CD4-positive, CD25-positive, alpha-beta regulatory T cell (primary cell): Measurements from ENCODE around the gene A1BG. TPM values are rescaled to one million over a fixed set of nuclear protein-coding genes. Genes with fewer than 3 reads are reported as not detected.
A peak's percentile ranks its signal among the peaks of the same experiment; 100 is the strongest.

Experiments
- ATAC-seq, 2 donors: fragments of 150-1000 bp; cut with Tn5 transposase; one replicate each; pipeline ENCODE4 v1.10.0; 2021; ENCODE audit warnings: low read depth in 2 of 2, moderate number of reproducible peaks in 2 of 2, moderate library complexity in 1 of 2
- DNase-seq, 3 donors: peaks; one replicate each; pipeline versions ENCODE4 v3.0.0 to v3.0.0-alpha.2; 2012 to 2022; ENCODE audit warnings: mixed read lengths in 1 of 3
- H3K27ac ChIP-seq: one replicate; pipeline ENCODE4 v1.7.0; 2013; ENCODE audit warnings: mild to moderate bottlenecking, low read length; ENCODE audit not compliant: insufficient read depth, poor library complexity, severe bottlenecking
- H3K27me3 ChIP-seq: one replicate; pipeline ENCODE4 v1.7.0; 2013; ENCODE audit warnings: low read length; ENCODE audit not compliant: control insufficient read depth, insufficient read depth
- H3K36me3 ChIP-seq: one replicate; pipeline ENCODE4 v1.7.0; 2013; ENCODE audit warnings: mild to moderate bottlenecking, low read length, moderate library complexity; ENCODE audit not compliant: control insufficient read depth, insufficient read depth
- H3K4me1 ChIP-seq: 2 replicates; pipeline ENCODE4 v1.7.0; 2013; ENCODE audit warnings: mild to moderate bottlenecking, low read length; ENCODE audit not compliant: insufficient read depth, control insufficient read depth, poor library complexity, severe bottlenecking
- H3K4me3 ChIP-seq: one replicate; pipeline ENCODE4 v1.7.0; 2013; ENCODE audit warnings: low read depth, mild to moderate bottlenecking, low read length, moderate library complexity
- H3K9me3 ChIP-seq, 2 experiments: 1 replicate in 1 of 2; 2 replicates in 1 of 2; pipeline ENCODE4 v1.7.0; 2013; ENCODE audit warnings: low read length in 2 of 2, mild to moderate bottlenecking in 1 of 2, moderate library complexity in 1 of 2; ENCODE audit not compliant: control insufficient read depth in 2 of 2
- H3K27ac Mint-ChIP-seq, 3 donors: one replicate each; pipeline ENCODE4 v1.8.0; 2020 to 2022; ENCODE audit warnings: mild to moderate bottlenecking in 3 of 3, mixed read lengths in 3 of 3, moderate library complexity in 2 of 3
- H3K27me3 Mint-ChIP-seq: one replicate; pipeline ENCODE4 v1.8.0; 2022; ENCODE audit warnings: mild to moderate bottlenecking, mixed read lengths
- H3K36me3 Mint-ChIP-seq: one replicate; pipeline ENCODE4 v1.8.0; 2020; ENCODE audit warnings: mixed read lengths
- H3K4me1 Mint-ChIP-seq, 4 donors: one replicate each; pipeline ENCODE4 v1.8.0; 2020 to 2022; ENCODE audit warnings: mixed read lengths in 4 of 4, mild to moderate bottlenecking in 1 of 4
- H3K4me3 Mint-ChIP-seq, 4 donors: one replicate each; pipeline ENCODE4 v1.8.0; 2020 to 2022; ENCODE audit warnings: mild to moderate bottlenecking in 4 of 4, mixed read lengths in 4 of 4, moderate library complexity in 3 of 4
- H3K9me3 Mint-ChIP-seq, 7 donors: one replicate each; pipeline ENCODE4 v1.8.0; 2020 to 2022; ENCODE audit warnings: mixed read lengths in 7 of 7, mild to moderate bottlenecking in 3 of 7, moderate library complexity in 2 of 7
- polyA plus RNA-seq, 4 donors: library from polyadenylated mRNA; unstranded; fragments of 300-500 nt; fragmentation: Illumina TruSeq; gene quantifications; one replicate each; pipeline ENCODE4 v1.2.3, GENCODE V29; 2021
- total RNA-seq: library from RNA; stranded (reverse); gene quantifications from one replicate; pipeline ENCODE4 v1.2.3, GENCODE V29; 2022

A1BG gene
- total and polyA plus RNA-seq, 5 donors from 2014 or later = 11.8 to 53.7 (median 33.4) TPM

- peak overlapping the region; percentile 89 to 96 (median 92) for H3K4me3 Mint-ChIP-seq
Observed at GRCh38 chr19:58346961-58347929, 6.0 kb downstream of the A1BG start.

GRCh38 chr19:58345558-58345957 is 7.7 kb downstream of the A1BG start:
- H3K36me3 ChIP-seq = no peaks in the 10 kb centered on the region
- H3K4me1 Mint-ChIP-seq = peaks cover 0 to 32% (median 22%) of the 10 kb centered on the region in 4 donors
- H3K36me3 Mint-ChIP-seq = peaks cover 22% of the 10 kb centered on the region
- H3K4me3 ChIP-seq = no peak overlapping the region
- H3K9me3 ChIP-seq = no peaks in the 10 kb centered on the region
- no peaks in the 10 kb centered on the region for H3K27me3 ChIP-seq
- H3K27ac Mint-ChIP-seq = peak overlapping the region in 2 of 3 donors; percentile 80 to 90
- H3K9me3 Mint-ChIP-seq = no peaks in the 10 kb centered on the region
- DNase-seq (no peak), ATAC-seq (no peak)
- no peak overlapping the region for H3K27ac ChIP-seq
- H3K4me1 ChIP-seq = peaks cover 20% of the 10 kb centered on the region
- H3K27me3 Mint-ChIP-seq = peaks cover 5% of the 10 kb centered on the region
- H3K4me3 Mint-ChIP-seq = peak overlapping the region; percentile 57 to 93 (median 84)

More at GRCh38 chr19:58346961-58347929, 6.0 kb downstream of the A1BG start:
- ATAC-seq = peak; percentile 89
- Histone ChIP-seq H3K9me3 (no peaks in the 10 kb centered on the region), H3K27ac (peak overlapping the region; percentile 70), H3K36me3 (no peaks in the 10 kb centered on the region), H3K4me1 (peaks cover 20% of the 10 kb centered on the region), H3K4me3 (peak overlapping the region; percentile 69), H3K27me3 (no peaks in the 10 kb centered on the region)
- Mint-ChIP-seq H3K27ac (peak overlapping the region; percentile 86 to 93 (median 90)), H3K36me3 (peaks cover 12% of the 10 kb centered on the region), H3K9me3 (peaks cover 0 to 2% (median 0%) of the 10 kb centered on the region in 7 donors), H3K27me3 (peaks cover 5% of the 10 kb centered on the region), H3K4me1 (peaks cover 0 to 32% (median 17%) of the 10 kb centered on the region in 4 donors)
- peak; percentile 61 to 73 (median 66) for DNase-seq

GRCh38 chr19:58338825-58339558 is 14.3 kb downstream of the A1BG start:
- H3K27me3 ChIP-seq = no peaks in the 10 kb centered on the region
- no peak overlapping the region for H3K4me3 ChIP-seq
- no peak for DNase-seq
- peaks cover 0 to 3% (median 0%) of the 10 kb centered on the region in 7 donors for H3K9me3 Mint-ChIP-seq
- H3K27ac Mint-ChIP-seq = no peak overlapping the region
- peaks cover 4 to 10% (median 6%) of the 10 kb centered on the region in 4 donors for H3K4me1 Mint-ChIP-seq
- no peak overlapping the region for H3K4me3 Mint-ChIP-seq
- H3K27ac ChIP-seq = no peak overlapping the region
- H3K4me1 ChIP-seq = no peaks in the 10 kb centered on the region
- no peaks in the 10 kb centered on the region for H3K27me3 Mint-ChIP-seq
- H3K9me3 ChIP-seq = no peaks in the 10 kb centered on the region
- peaks cover 46% of the 10 kb centered on the region for H3K36me3 Mint-ChIP-seq
- no peak for ATAC-seq
- peaks cover 18% of the 10 kb centered on the region for H3K36me3 ChIP-seq

DNA sequence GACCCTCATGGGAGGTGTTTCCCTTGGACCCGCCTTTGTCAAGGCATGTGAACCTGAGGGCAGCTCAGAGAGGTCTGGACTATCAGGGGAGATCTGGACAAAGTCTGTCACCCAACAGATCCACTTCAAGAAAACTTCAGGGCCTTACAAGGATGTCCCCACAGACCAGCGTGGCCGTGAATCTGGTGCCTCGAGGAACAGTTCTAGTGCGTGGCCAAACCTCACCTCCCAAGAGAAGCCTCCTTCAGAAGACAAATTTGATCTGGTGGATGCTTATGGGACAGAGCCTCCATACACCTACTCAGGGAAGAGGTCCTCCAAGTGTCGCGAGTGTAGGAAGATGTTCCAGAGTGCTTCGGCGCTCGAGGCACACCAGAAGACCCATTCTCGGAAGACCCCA is 15.0 kb downstream of the A1BG start:
- Mint-ChIP-seq H3K4me1 (peaks cover 4 to 10% (median 6%) of the 10 kb centered on the region in 4 donors), H3K27ac (no peak overlapping the region), H3K36me3 (peaks cover 46% of the 10 kb centered on the region), H3K27me3 (no peaks in the 10 kb centered on the region), H3K9me3 (peaks cover 0 to 3% (median 0%) of the 10 kb centered on the region in 7 donors), H3K4me3 (no peak overlapping the region)
- ATAC-seq (no peak), DNase-seq (no peak)
- no peaks in the 10 kb centered on the region for H3K9me3 ChIP-seq
- no peak overlapping the region for H3K27ac ChIP-seq
- H3K4me3 ChIP-seq = no peak overlapping the region
- no peaks in the 10 kb centered on the region for H3K4me1 ChIP-seq
- peaks cover 18% of the 10 kb centered on the region for H3K36me3 ChIP-seq
- no peaks in the 10 kb centered on the region for H3K27me3 ChIP-seq

- H3K36me3 ChIP-seq = peaks cover 18% of the 10 kb centered on the region
- no peak overlapping the region for H3K4me3 ChIP-seq
- H3K27me3 Mint-ChIP-seq = no peaks in the 10 kb centered on the region
- H3K4me1 Mint-ChIP-seq = peaks cover 4 to 15% (median 7%) of the 10 kb centered on the region in 4 donors
- no peak for ATAC-seq
- H3K27me3 ChIP-seq = no peaks in the 10 kb centered on the region
- no peak overlapping the region for H3K27ac Mint-ChIP-seq
- no peak overlapping the region for H3K27ac ChIP-seq
- no peak for DNase-seq
- H3K9me3 ChIP-seq = no peaks in the 10 kb centered on the region
- peaks cover 0 to 3% (median 0%) of the 10 kb centered on the region in 7 donors for H3K9me3 Mint-ChIP-seq
- H3K36me3 Mint-ChIP-seq = peaks cover 39% of the 10 kb centered on the region
- H3K4me3 Mint-ChIP-seq = no peak overlapping the region
- no peaks in the 10 kb centered on the region for H3K4me1 ChIP-seq
Observed at GRCh38 chr19:58336820-58337219, 16.5 kb downstream of the A1BG start.

- Mint-ChIP-seq H3K4me3 (no peak overlapping the region), H3K9me3 (peaks cover 0 to 3% (median 0%) of the 10 kb centered on the region in 7 donors), H3K4me1 (peaks cover 4 to 15% (median 6%) of the 10 kb centered on the region in 4 donors), H3K27ac (no peak overlapping the region), H3K36me3 (peaks cover 37% of the 10 kb centered on the region), H3K27me3 (no peaks in the 10 kb centered on the region)
- no peak for ATAC-seq
- DNase-seq = no peak
- Histone ChIP-seq H3K4me1 (no peaks in the 10 kb centered on the region), H3K36me3 (peaks cover 18% of the 10 kb centered on the region), H3K9me3 (no peaks in the 10 kb centered on the region), H3K27me3 (no peaks in the 10 kb centered on the region), H3K27ac (no peak overlapping the region), H3K4me3 (no peak overlapping the region)
Observed at GRCh38 chr19:58336216-58336615, 17.1 kb downstream of the A1BG start.

DNA sequence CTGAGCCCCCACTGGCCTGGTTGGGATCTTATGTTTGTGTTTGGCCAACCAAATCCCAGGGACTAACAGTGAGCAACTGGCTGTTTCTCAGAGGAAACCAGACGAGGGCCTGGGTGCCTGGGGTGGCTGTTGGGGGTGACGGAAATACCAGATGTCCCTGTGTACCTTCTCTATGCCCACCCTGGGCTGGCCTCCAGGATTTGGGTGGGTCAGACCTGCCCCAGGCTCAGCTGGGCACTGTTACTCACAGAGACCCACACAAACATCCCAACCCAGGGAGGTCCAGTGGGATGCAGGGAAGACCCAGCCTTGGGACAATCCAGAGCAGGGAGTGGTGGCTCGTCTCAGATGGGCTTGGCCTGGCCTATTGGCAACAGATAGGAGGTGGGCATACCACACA is 17.7 kb downstream of the A1BG start:
- H3K36me3 ChIP-seq = peaks cover 18% of the 10 kb centered on the region
- Mint-ChIP-seq H3K27ac (no peak overlapping the region), H3K4me1 (peaks cover 2 to 15% (median 4%) of the 10 kb centered on the region in 4 donors)

More for the DNA sequence above, 17.7 kb downstream of the A1BG start:
- Histone ChIP-seq H3K4me1 (no peaks in the 10 kb centered on the region), H3K27ac (no peak overlapping the region), H3K4me3 (no peak overlapping the region), H3K9me3 (no peaks in the 10 kb centered on the region), H3K27me3 (no peaks in the 10 kb centered on the region)
- H3K36me3 Mint-ChIP-seq = peaks cover 32% of the 10 kb centered on the region
- DNase-seq = no peak
- H3K9me3 Mint-ChIP-seq = peaks cover 0 to 3% (median 0%) of the 10 kb centered on the region in 7 donors
- no peaks in the 10 kb centered on the region for H3K27me3 Mint-ChIP-seq
- no peak for ATAC-seq
- H3K4me3 Mint-ChIP-seq = no peak overlapping the region
